Adrenal gland (tissue), 5 donors: Measurements from ENCODE around the gene GK.

Source experiments
- POLR2A ChIP-seq, 2 donors: fragments of 450-650 bp; IDR thresholded peaks; one replicate each; pipeline ENCODE4 v1.6.1; 2017; ENCODE audit warnings: antibody characterized with exemption in 2 of 2, mild to moderate bottlenecking in 2 of 2, moderate library complexity in 1 of 2
- TF ChIP-seq, protein P1 (sequence below), 6 experiments: fragments of 450-650 bp in 4 of 6; fragments of 200-600 bp in 2 of 6; sonication (generic) in 1 of 6; IDR thresholded peaks; 1 replicate in 5 of 6; 2 replicates in 1 of 6; pipeline versions ENCODE4 v1.5.1 to v1.8.0; 2016 to 2021; ENCODE audit warnings: antibody characterized with exemption in 6 of 6, mild to moderate bottlenecking in 2 of 6, moderate library complexity in 1 of 6
- donor health status: DM: no; HTN: no; CAD: no.

DNA sequence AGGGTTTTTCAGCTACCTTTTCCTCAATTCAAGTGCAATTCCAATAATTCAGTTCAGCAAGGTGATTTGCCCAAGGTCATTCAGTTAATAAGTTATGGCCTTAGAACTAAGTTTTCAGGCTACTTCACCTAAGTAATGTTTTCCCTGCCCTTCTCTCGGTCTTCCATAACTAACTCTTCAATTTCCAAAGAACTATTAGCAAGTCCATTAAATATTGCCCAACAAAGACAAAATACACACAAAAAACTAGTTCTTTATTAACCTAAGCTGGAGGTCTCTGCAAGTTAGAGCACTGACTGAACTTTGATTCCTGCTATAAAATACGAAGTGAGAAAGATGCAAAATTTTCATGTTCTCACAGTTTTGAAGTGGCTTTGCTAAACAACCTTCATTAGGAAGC, 26.8 kb upstream of the GK start:
- TF ChIP-seq, protein P1, sequence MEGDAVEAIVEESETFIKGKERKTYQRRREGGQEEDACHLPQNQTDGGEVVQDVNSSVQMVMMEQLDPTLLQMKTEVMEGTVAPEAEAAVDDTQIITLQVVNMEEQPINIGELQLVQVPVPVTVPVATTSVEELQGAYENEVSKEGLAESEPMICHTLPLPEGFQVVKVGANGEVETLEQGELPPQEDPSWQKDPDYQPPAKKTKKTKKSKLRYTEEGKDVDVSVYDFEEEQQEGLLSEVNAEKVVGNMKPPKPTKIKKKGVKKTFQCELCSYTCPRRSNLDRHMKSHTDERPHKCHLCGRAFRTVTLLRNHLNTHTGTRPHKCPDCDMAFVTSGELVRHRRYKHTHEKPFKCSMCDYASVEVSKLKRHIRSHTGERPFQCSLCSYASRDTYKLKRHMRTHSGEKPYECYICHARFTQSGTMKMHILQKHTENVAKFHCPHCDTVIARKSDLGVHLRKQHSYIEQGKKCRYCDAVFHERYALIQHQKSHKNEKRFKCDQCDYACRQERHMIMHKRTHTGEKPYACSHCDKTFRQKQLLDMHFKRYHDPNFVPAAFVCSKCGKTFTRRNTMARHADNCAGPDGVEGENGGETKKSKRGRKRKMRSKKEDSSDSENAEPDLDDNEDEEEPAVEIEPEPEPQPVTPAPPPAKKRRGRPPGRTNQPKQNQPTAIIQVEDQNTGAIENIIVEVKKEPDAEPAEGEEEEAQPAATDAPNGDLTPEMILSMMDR (IDR thresholded peaks at IDR 0.05): no peak
- no peak for TF ChIP-seq POLR2A (IDR thresholded peaks at IDR 0.05)
